T-cell (primary cell): ENCODE data around the gene BTBD19. TPM values are rescaled to one million over a fixed set of nuclear protein-coding genes. Genes with fewer than 3 reads are reported as not detected.
A peak's percentile ranks its signal among the peaks of the same experiment; 100 is the strongest.

Experiments
- ATAC-seq, 4 experiments: fragments of 200-7000 bp in 3 of 4; fragments of 150-1000 bp in 1 of 4; cut with Tn5 transposase; replicated peaks in 1 of 4; 1 replicate in 3 of 4; 2 replicates in 1 of 4; pipeline ENCODE4 v1.10.0; 2021; ENCODE audit warnings: moderate library complexity in 3 of 4, mild to moderate bottlenecking in 2 of 4, moderate number of reproducible peaks in 1 of 4
- CTCF ChIA-PET, 2 donors: fragments of 300-600 bp; sonication (Branson Sonifier 250); formaldehyde crosslinking; loops; one replicate each; lab custom pipeline; 2022; ENCODE audit warnings: antibody characterized with exemption in 2 of 2; lab: Charles Lee
- POLR2A ChIA-PET, 2 donors: fragments of 300-600 bp; sonication (Branson Sonifier 250); formaldehyde crosslinking; loops; one replicate each; lab custom pipeline; 2022; ENCODE audit warnings: antibody characterized with exemption in 2 of 2; lab: Charles Lee
- DNase-seq, 35 experiments: peaks; one replicate each; pipeline versions ENCODE4 v3.0.0 to v3.0.0-alpha.2; 2013 to 2023
- H3K27ac ChIP-seq: one replicate; pipeline ENCODE4 v1.5.1; 2013; ENCODE audit warnings: low read length
- H3K27me3 ChIP-seq, 2 experiments: replicated peaks in 1 of 2; 1 replicate in 1 of 2; 2 replicates in 1 of 2; pipeline versions ENCODE4 v1.6.1 to v1.7.0; 2013; ENCODE audit warnings: low read length in 1 of 2, mixed read lengths in 1 of 2; ENCODE audit not compliant: control insufficient read depth in 2 of 2, insufficient read depth in 2 of 2; ENCODE audit errors: extremely low read depth in 1 of 2
- H3K36me3 ChIP-seq, 2 donors: 1 replicate in 1 of 2; 2 replicates in 1 of 2; pipeline versions ENCODE4 v1.6.1 to v1.7.0; 2013; ENCODE audit warnings: low read length in 1 of 2; ENCODE audit not compliant: control insufficient read depth in 2 of 2, insufficient read depth in 1 of 2; ENCODE audit errors: extremely low read depth in 1 of 2
- H3K4me1 ChIP-seq, 2 experiments: 1 replicate in 1 of 2; 2 replicates in 1 of 2; pipeline versions ENCODE4 v1.6.1 to v1.7.0; 2013; ENCODE audit warnings: low read length in 2 of 2, mixed read lengths in 1 of 2; ENCODE audit not compliant: insufficient read depth in 2 of 2, control insufficient read depth in 1 of 2; ENCODE audit errors: extremely low read depth in 1 of 2
- H3K4me3 ChIP-seq, 2 donors: 1 replicate in 1 of 2; 2 replicates in 1 of 2; pipeline versions ENCODE4 v1.5.1 to v1.7.0; 2013; ENCODE audit warnings: mild to moderate bottlenecking in 2 of 2, low read length in 1 of 2, moderate library complexity in 1 of 2; ENCODE audit not compliant: control insufficient read depth in 1 of 2; ENCODE audit errors: extremely low read depth in 1 of 2
- H3K9me3 ChIP-seq: 2 replicates; pipeline ENCODE4 v1.7.0; 2013
- H3K27ac Mint-ChIP-seq, 2 donors: one replicate each; pipeline ENCODE4 v1.8.0; 2020 to 2021; ENCODE audit warnings: mild to moderate bottlenecking in 2 of 2, mixed read lengths in 2 of 2
- H3K27me3 Mint-ChIP-seq, 2 donors: one replicate each; pipeline ENCODE4 v1.8.0; 2021 to 2022; ENCODE audit warnings: mixed read lengths in 2 of 2
- H3K36me3 Mint-ChIP-seq: one replicate; pipeline ENCODE4 v1.8.0; 2021; ENCODE audit warnings: mixed read lengths
- H3K4me1 Mint-ChIP-seq, 3 donors: one replicate each; pipeline ENCODE4 v1.8.0; 2020 to 2022; ENCODE audit warnings: mixed read lengths in 3 of 3, mild to moderate bottlenecking in 1 of 3
- H3K4me3 Mint-ChIP-seq, 3 donors: one replicate each; pipeline ENCODE4 v1.8.0; 2020 to 2022; ENCODE audit warnings: mild to moderate bottlenecking in 3 of 3, mixed read lengths in 3 of 3, moderate library complexity in 3 of 3
- H3K9me3 Mint-ChIP-seq, 3 donors: one replicate each; pipeline ENCODE4 v1.8.0; 2020 to 2022; ENCODE audit warnings: mixed read lengths in 3 of 3
- WGBS: methylation state at CpG from one replicate; pipeline ENCODE4 v1.1.5; 2013; ENCODE audit warnings: missing lambda C conversion rate; ENCODE audit not compliant: insufficient coverage; 5-methylcytosine and 5-hydroxymethylcytosine counted together
- total RNA-seq, 35 experiments: library from RNA in 6 of 35; stranded (reverse) in 6 of 35; fragments of 120-200 nt in 1 of 35; gene quantifications; one replicate each; pipeline versions ENCODE4 v1.2.1 to v1.2.4 and lab custom pipeline; 2013 to 2026

Gene BTBD19
- total RNA-seq, 5 donors from 2014 or later (not counting 1 experiment from before 2014, with no cell fraction given), result 10.1 to 56.7 (median 11.5) TPM

- ChIA-PET POLR2A (interaction anchor here (0.5 to 4.4 kb wide), 14 partner anchors 10 to 763 kb away, joined by 3 to 51 read pairs (median 4); partner anchors contain the start of genes BTBD19 (in 2 of the 2), PLK3 (in 2 of the 2), DYNLT4 (in 1 of the 2) and EIF2B3 (in 1 of the 2)), CTCF (interaction anchor here in 1 of 2 donors (0.9 to 2.8 kb wide), 6 partner anchors 10 to 88 kb away, joined by 3 to 25 read pairs (median 4); partner anchors contain the start of genes BEST4, BTBD19, PLK3 and RNU5D-1)
- Mint-ChIP-seq H3K9me3 (no peaks in the 10 kb centered on the region), H3K27me3 (no peaks in the 10 kb centered on the region), H3K4me3 (peak overlapping the region; percentile 84 to 96 (median 95)), H3K4me1 (peaks cover 41 to 52% (median 42%) of the 10 kb centered on the region in 3 donors), H3K36me3 (no peaks in the 10 kb centered on the region), H3K27ac (peak overlapping the region; percentile 100)
- Histone ChIP-seq H3K27ac (peak overlapping the region; percentile 100), H3K9me3 (no peaks in the 10 kb centered on the region), H3K4me3 (peak overlapping the region; percentile 77 to 91), H3K27me3 (no peaks in the 10 kb centered on the region), H3K36me3 (no peaks in the 10 kb centered on the region), H3K4me1 (peaks cover 10 to 36% of the 10 kb centered on the region in 2 experiments)
- DNase-seq (no peak), ATAC-seq (peak in 1 of 4 experiments; percentile 2)
- 2% methylated on average over 10 of the region's 13 CpGs for WGBS
These were observed 10.9 kb downstream of the BTBD19 start for GRCh38 chr1:44819196-44819607.

- H3K36me3 ChIP-seq, result no peaks in the 10 kb centered on the region
- H3K4me1 Mint-ChIP-seq, result peaks cover 39 to 47% (median 41%) of the 10 kb centered on the region in 3 donors
- peak overlapping the region; percentile 77 to 91 for H3K4me3 ChIP-seq
- peak; percentile 79 to 87 (median 82) for ATAC-seq
- H3K9me3 ChIP-seq, result no peaks in the 10 kb centered on the region
- under 1% methylated on average over 18 of the region's 33 CpGs for WGBS
- no peaks in the 10 kb centered on the region for H3K27me3 ChIP-seq
- H3K36me3 Mint-ChIP-seq, result no peaks in the 10 kb centered on the region
- H3K27me3 Mint-ChIP-seq, result no peaks in the 10 kb centered on the region
- ChIA-PET CTCF (interaction anchor here (0.9 to 2.8 kb wide), 8 partner anchors 10 to 89 kb away, joined by 3 to 25 read pairs (median 4); partner anchors contain the start of genes BEST4 (in 1 of the 2), BTBD19 (in 1 of the 2), PLK3 (in 1 of the 2) and RNU5D-1 (in 1 of the 2)), POLR2A (interaction anchor here (0.5 to 4.4 kb wide), 15 partner anchors 9 to 192 kb away, joined by 3 to 51 read pairs (median 4); partner anchors contain the start of genes BTBD19 (in 2 of the 2), PLK3 (in 2 of the 2), DYNLT4 (in 1 of the 2) and UROD (in 1 of the 2))
- H3K27ac Mint-ChIP-seq, result peak overlapping the region; percentile 100
- no peaks in the 10 kb centered on the region for H3K9me3 Mint-ChIP-seq
- H3K27ac ChIP-seq, result peak overlapping the region; percentile 100
- peaks cover 10 to 30% of the 10 kb centered on the region in 2 experiments for H3K4me1 ChIP-seq
- peak; percentile 55 to 90 (median 75) for DNase-seq
- H3K4me3 Mint-ChIP-seq, result peak overlapping the region; percentile 84 to 96 (median 95)
These were observed 11.4 kb downstream of the BTBD19 start for GRCh38 chr1:44819608-44820327.

GRCh38 chr1:44820328-44821239 lies 12.3 kb downstream of the BTBD19 start:
- no peaks in the 10 kb centered on the region for H3K27me3 ChIP-seq
- Mint-ChIP-seq H3K4me3 (peak overlapping the region; percentile 84 to 96 (median 95)), H3K27ac (peak overlapping the region; percentile 100), H3K9me3 (no peaks in the 10 kb centered on the region), H3K27me3 (no peaks in the 10 kb centered on the region), H3K36me3 (no peaks in the 10 kb centered on the region), H3K4me1 (peaks cover 31 to 39% (median 34%) of the 10 kb centered on the region in 3 donors)
- H3K27ac ChIP-seq, result peak overlapping the region; percentile 100
- CTCF ChIA-PET, result interaction anchor here (0.5 to 2.8 kb wide), 6 partner anchors 11 to 89 kb away, joined by 3 to 22 read pairs (median 4); partner anchors contain the start of genes BTBD19 (in 1 of the 2), PLK3 (in 1 of the 2) and RNU5D-1 (in 1 of the 2)
- ATAC-seq (no peak), DNase-seq (no peak)
- peaks cover 10 to 27% of the 10 kb centered on the region in 2 experiments for H3K4me1 ChIP-seq
- no peaks in the 10 kb centered on the region for H3K36me3 ChIP-seq
- no peaks in the 10 kb centered on the region for H3K9me3 ChIP-seq
- POLR2A ChIA-PET, result interaction anchor here (0.5 to 4.4 kb wide), 7 partner anchors 9 to 1784 kb away, joined by 3 to 51 read pairs (median 4); partner anchors contain the start of genes BTBD19 (in 2 of the 2) and DYNLT4 (in 1 of the 2)
- peak overlapping the region; percentile 77 to 91 for H3K4me3 ChIP-seq
- WGBS, result 19% methylated on average over 13 of the region's 25 CpGs

- Mint-ChIP-seq H3K27ac (peak overlapping the region; percentile 100), H3K27me3 (no peaks in the 10 kb centered on the region), H3K4me3 (peak overlapping the region; percentile 84 to 96 (median 95)), H3K9me3 (no peaks in the 10 kb centered on the region), H3K4me1 (peaks cover 31 to 39% (median 34%) of the 10 kb centered on the region in 3 donors), H3K36me3 (no peaks in the 10 kb centered on the region)
- no peak for DNase-seq
- ATAC-seq, result no peak
- H3K4me1 ChIP-seq, result peaks cover 10 to 27% of the 10 kb centered on the region in 2 experiments
- WGBS, result 89% methylated on average over 3 of the region's 9 CpGs
- no peak overlapping the region for H3K27ac ChIP-seq
- ChIA-PET POLR2A (interaction anchor here in 1 of 2 donors (0.5 to 1.2 kb wide), 3 partner anchors 21 to 99 kb away, joined by 4 to 5 read pairs (median 4); partner anchors contain the start of gene PLK3), CTCF (interaction anchor here (0.5 to 0.8 kb wide), 3 partner anchors 12 to 21 kb away, joined by 3 to 4 read pairs (median 3); partner anchors contain the start of gene PLK3 (in 1 of the 2))
- H3K9me3 ChIP-seq, result no peaks in the 10 kb centered on the region
- no peak overlapping the region for H3K4me3 ChIP-seq
- no peaks in the 10 kb centered on the region for H3K36me3 ChIP-seq
- no peaks in the 10 kb centered on the region for H3K27me3 ChIP-seq
These were observed 13.0 kb downstream of the BTBD19 start for GRCh38 chr1:44821240-44821715.

- Histone ChIP-seq H3K27me3 (peaks cover 0 to 6% of the 10 kb centered on the region in 2 experiments), H3K9me3 (no peaks in the 10 kb centered on the region), H3K4me3 (no peak overlapping the region), H3K4me1 (peaks cover 10 to 27% of the 10 kb centered on the region in 2 experiments), H3K36me3 (no peaks in the 10 kb centered on the region), H3K27ac (no peak overlapping the region)
- Mint-ChIP-seq H3K4me3 (no peak overlapping the region), H3K9me3 (no peaks in the 10 kb centered on the region), H3K27me3 (no peaks in the 10 kb centered on the region), H3K27ac (peak overlapping the region in 1 of 2 donors; percentile 100), H3K4me1 (peaks cover 31 to 39% (median 34%) of the 10 kb centered on the region in 3 donors), H3K36me3 (no peaks in the 10 kb centered on the region)
- no peak for DNase-seq
- WGBS, result 83% methylated on average over 4 of the region's 6 CpGs
- CTCF ChIA-PET, result no interaction called here
- no peak for ATAC-seq
- POLR2A ChIA-PET, result interaction anchor here (0.5 to 1.1 kb wide), 2 partner anchors 22 to 285 kb away, joined by 4 read pairs; partner anchors contain the start of gene PLK3 (in 1 of the 2)
These were observed 13.9 kb downstream of the BTBD19 start for GRCh38 chr1:44822131-44822701.
